A549 (cell line): Measurements from ENCODE around the gene DNAJC30. TPM values are rescaled to one million over a fixed set of nuclear protein-coding genes. Genes with fewer than 3 reads are reported as not detected.

ENCODE experiments used
- ATAC-seq, 2 experiments: fragments of 200-7000 bp in 1 of 2; fragments of >200 bp in 1 of 2; cut with Nextera tagmentation in 1 of 2; cut with Tn5 transposase in 1 of 2; 3 replicates each; pipeline versions ENCODE4 v1.8.0 to v1.9.1; 2018 to 2020; ENCODE audit warnings: mild to moderate bottlenecking in 1 of 2, moderate library complexity in 1 of 2
- CTCF ChIA-PET: fragments of 300-600 bp; sonication (Branson Sonifier 250); formaldehyde crosslinking; extraction: SDS; loops from one replicate; lab custom pipeline; 2021; ENCODE audit warnings: antibody characterized with exemption, inconsistent platforms; lab: Yijun Ruan, JAX
- POLR2A ChIA-PET: fragments of 350-600 bp; formaldehyde crosslinking; extraction: SDS; loops from one replicate; lab custom pipeline; 2021; ENCODE audit warnings: antibody characterized with exemption, inconsistent platforms; lab: Yijun Ruan, JAX
- DNase-seq, 2 experiments: peaks; one replicate each; pipeline versions ENCODE4 v3.0.0 to v3.0.0-alpha.2; 2011 to 2016; ENCODE audit warnings: low read depth in 1 of 2, low spot score in 1 of 2
- FAIRE-seq: peaks from 2 replicates; lab custom pipeline; 2011; peaks lifted over from hg19 to GRCh38; lab: Jason Lieb, UNC
- H3K27ac ChIP-seq, 2 experiments: fragments of >200 bp; sonication (Bioruptor Twin); formaldehyde crosslinking; 3 replicates each; pipeline ENCODE4 v1.5.1; 2016 to 2017
- H3K4me1 ChIP-seq: fragments of >200 bp; sonication (Bioruptor Twin); formaldehyde crosslinking; 3 replicates; pipeline ENCODE4 v1.6.1; 2016
- H3K4me2 ChIP-seq: fragments of >200 bp; sonication (Bioruptor Twin); formaldehyde crosslinking; 3 replicates; pipeline ENCODE4 v1.6.1; 2016
- H3K4me3 ChIP-seq: fragments of >200 bp; sonication (Bioruptor Twin); formaldehyde crosslinking; 3 replicates; pipeline ENCODE4 v1.5.1; 2016
- H3K9me3 ChIP-seq: fragments of >200 bp; sonication (Bioruptor Twin); formaldehyde crosslinking; 3 replicates; pipeline ENCODE4 v1.6.1; 2016
- CHD2 ChIP-seq: fragments of 150-350 bp; IDR thresholded peaks from 2 replicates; pipeline ENCODE4 v1.6.1; 2014; ENCODE audit warnings: low read length; ENCODE audit not compliant: partially characterized antibody
- CTCF ChIP-seq: fragments of >200 bp; sonication (Bioruptor Twin); formaldehyde crosslinking; IDR thresholded peaks from 3 replicates; pipeline ENCODE4 v1.5.1; 2016
- E2F6 ChIP-seq: IDR thresholded peaks from 2 replicates; pipeline ENCODE4 v1.6.1; 2012; ENCODE audit warnings: low read depth, borderline replicate concordance
- EHF ChIP-seq: fragments of 250-450 bp; sonication (Bioruptor Pico); IDR thresholded peaks from 2 replicates; pipeline ENCODE4 v1.5.0; 2020; ENCODE audit warnings: mild to moderate bottlenecking
- FOSB ChIP-seq: fragments of 250-450 bp; sonication (Bioruptor Pico); IDR thresholded peaks from 2 replicates; pipeline ENCODE4 v1.5.0; 2020; ENCODE audit warnings: mild to moderate bottlenecking, moderate library complexity
- FOSL2 ChIP-seq, 2 experiments: fragments of 450-650 bp in 1 of 2; fragments of >200 bp in 1 of 2; sonication (Bioruptor Twin) in 1 of 2; formaldehyde crosslinking; IDR thresholded peaks; 2 replicates each; pipeline versions ENCODE4 v1.5.0 to v1.6.1; 2016 to 2020; ENCODE audit warnings: mild to moderate bottlenecking in 1 of 2, moderate library complexity in 1 of 2
- FOXS1 ChIP-seq: fragments of 250-450 bp; sonication (Bioruptor Pico); IDR thresholded peaks from 2 replicates; pipeline ENCODE4 v1.5.0; 2020; ENCODE audit warnings: mild to moderate bottlenecking, moderate library complexity
- HDAC2 ChIP-seq: fragments of 200-600 bp; sonication (generic); IDR thresholded peaks from 2 replicates; pipeline ENCODE4 v1.6.1; 2016
- MAX ChIP-seq: IDR thresholded peaks from 2 replicates; pipeline ENCODE4 v1.6.1; 2012
- MYC ChIP-seq: IDR thresholded peaks from 2 replicates; pipeline ENCODE4 v1.6.1; 2012; ENCODE audit warnings: mild to moderate bottlenecking, inconsistent platforms, low read length, improper control_type of control experiment, borderline replicate concordance
- NFE2L2 ChIP-seq: fragments of 150-350 bp; conservative IDR thresholded peaks from 2 replicates; pipeline ENCODE4 v1.6.1; 2014; ENCODE audit warnings: low read length
- NPAS2 ChIP-seq: fragments of 250-450 bp; sonication (Bioruptor Pico); IDR thresholded peaks from 2 replicates; pipeline ENCODE4 v1.8.0; 2022; ENCODE audit warnings: mild to moderate bottlenecking, moderate library complexity, borderline replicate concordance
- NR3C1 ChIP-seq: fragments of >200 bp; sonication (Bioruptor Twin); formaldehyde crosslinking; IDR thresholded peaks from 3 replicates; pipeline ENCODE4 v1.6.1; 2017
- PHF8 ChIP-seq: fragments of 200-600 bp; sonication (generic); IDR thresholded peaks from 2 replicates; pipeline ENCODE4 v1.6.1; 2016; ENCODE audit warnings: low read depth, mild to moderate bottlenecking, antibody characterized with exemption, moderate library complexity, borderline replicate concordance
- POLR2AphosphoS2 ChIP-seq: conservative IDR thresholded peaks from 2 replicates; pipeline ENCODE4 v1.6.1; 2012; ENCODE audit warnings: low read length, improper control_type of control experiment, inconsistent platforms
- RAD21 ChIP-seq, 2 experiments: fragments of >200 bp in 1 of 2; sonication (Bioruptor Twin) in 1 of 2; formaldehyde crosslinking in 1 of 2; IDR thresholded peaks in 1 of 2; conservative IDR thresholded peaks in 1 of 2; 2 replicates in 1 of 2; 3 replicates in 1 of 2; pipeline ENCODE4 v1.6.1; 2012 to 2018; ENCODE audit warnings: inconsistent platforms in 1 of 2
- SMC3 ChIP-seq: fragments of >200 bp; sonication (Bioruptor Twin); formaldehyde crosslinking; IDR thresholded peaks from 3 replicates; pipeline ENCODE4 v1.6.1; 2018; ENCODE audit warnings: inconsistent platforms
- SREBF2 ChIP-seq: fragments of 450-650 bp; IDR thresholded peaks from 2 replicates; pipeline ENCODE4 v1.6.1; 2014; ENCODE audit warnings: mild to moderate bottlenecking, moderate library complexity
- TP53 ChIP-seq: fragments of 250-450 bp; sonication (Bioruptor Pico); IDR thresholded peaks from 2 replicates; pipeline ENCODE4 v1.5.0; 2021; ENCODE audit warnings: mild to moderate bottlenecking, moderate library complexity
- WGBS: methylation state at CpG from one replicate; pipeline ENCODE4 v1.1.6; 2017; ENCODE audit errors: missing lambda C conversion rate; 5-methylcytosine and 5-hydroxymethylcytosine counted together
- polyA plus RNA-seq, 4 experiments: library from polyadenylated mRNA; depleted of rRNA in 3 of 4; stranded (reverse); fragments of >200 nt; fragmentation: RNase III in 1 of 4; extraction: RNeasy Plus Mini Kit Qiagen cat#74134 plus additional on column Dnase treatment in 1 of 4; gene quantifications; 2 replicates in 3 of 4; 3 replicates in 1 of 4; pipeline ENCODE4 v1.2.3, GENCODE V29; 2011 to 2017
- TF ChIP-seq, protein P1 (sequence below): fragments of 450-650 bp; IDR thresholded peaks from 2 replicates; pipeline ENCODE4 v1.6.1; 2014; ENCODE audit warnings: antibody characterized with exemption

Gene DNAJC30
- polyA plus RNA-seq, 2 of the 4 experiments (the other 2 are of a cell fraction), result 5.7 to 8.9 TPM

GRCh38 chr7:73650524-73650923, 32.7 kb downstream of the DNAJC30 start:
- Histone ChIP-seq H3K27ac (no peak overlapping the region), H3K4me2 (no peak overlapping the region), H3K4me1 (peaks cover 13% of the 10 kb centered on the region; the same call in 2 of the 3 replicates), H3K9me3 (no peaks in the 10 kb centered on the region), H3K4me3 (no peak overlapping the region)
- ATAC-seq, result no peak
- 69% methylated on average over 5 of the region's 5 CpGs for WGBS
- FAIRE-seq, result no peak
- CTCF ChIA-PET, result interaction anchor here (1.1 kb wide), 1 partner anchor 27 kb away, joined by 4 read pairs; no protein-coding TSS in a partner anchor
- POLR2A ChIA-PET, result no interaction called here
- no peak for DNase-seq
- TF ChIP-seq NPAS2 (CRISPR knock-in tag) (no peak), NR3C1 (no peak)

DNA sequence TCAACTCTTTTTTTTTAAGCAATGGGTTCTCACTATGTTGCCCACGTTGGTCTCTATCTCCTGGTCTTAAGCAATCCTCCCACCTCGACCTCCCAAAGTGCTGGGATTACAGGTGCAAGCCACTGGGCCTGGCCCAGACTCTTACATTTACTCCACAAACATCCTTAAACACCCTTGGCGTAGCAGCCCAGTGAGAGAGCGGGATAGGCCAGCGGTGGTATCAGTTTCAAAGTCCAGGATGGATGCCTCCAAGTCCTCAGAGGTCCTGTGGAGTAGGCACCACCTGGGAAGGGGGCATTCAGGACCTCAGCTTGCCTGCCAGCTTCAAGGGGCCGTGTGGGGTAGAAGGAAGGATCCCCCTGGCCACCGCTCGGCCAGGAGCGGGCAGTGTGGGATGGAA, 33.7 kb downstream of the DNAJC30 start:
- peaks cover 13% of the 10 kb centered on the region; the same call in 2 of the 3 replicates for H3K4me1 ChIP-seq
- 76% methylated on average over 8 of the region's 9 CpGs for WGBS
- POLR2A ChIA-PET, result no interaction called here
- CTCF ChIA-PET, result interaction anchor here (0.5 to 1.1 kb wide), 2 partner anchors 20 to 116 kb away, joined by 3 to 4 read pairs; no protein-coding TSS in a partner anchor
- H3K27ac ChIP-seq, result no peak overlapping the region
- DNase-seq (no peak), ATAC-seq (no peak), FAIRE-seq (no peak)
- no peak for TF ChIP-seq PHF8
- no peak for TF ChIP-seq POLR2AphosphoS2
- TF ChIP-seq FOSL2 (IDR thresholded peaks at IDR 0.05), result no peak
- no peak for TF ChIP-seq FOSL2 (CRISPR knock-in tag; IDR thresholded peaks at IDR 0.05)
- TF ChIP-seq TP53, result no peak
- H3K4me3 ChIP-seq, result no peak overlapping the region
- H3K4me2 ChIP-seq, result no peak overlapping the region
- no peaks in the 10 kb centered on the region for H3K9me3 ChIP-seq

DNA sequence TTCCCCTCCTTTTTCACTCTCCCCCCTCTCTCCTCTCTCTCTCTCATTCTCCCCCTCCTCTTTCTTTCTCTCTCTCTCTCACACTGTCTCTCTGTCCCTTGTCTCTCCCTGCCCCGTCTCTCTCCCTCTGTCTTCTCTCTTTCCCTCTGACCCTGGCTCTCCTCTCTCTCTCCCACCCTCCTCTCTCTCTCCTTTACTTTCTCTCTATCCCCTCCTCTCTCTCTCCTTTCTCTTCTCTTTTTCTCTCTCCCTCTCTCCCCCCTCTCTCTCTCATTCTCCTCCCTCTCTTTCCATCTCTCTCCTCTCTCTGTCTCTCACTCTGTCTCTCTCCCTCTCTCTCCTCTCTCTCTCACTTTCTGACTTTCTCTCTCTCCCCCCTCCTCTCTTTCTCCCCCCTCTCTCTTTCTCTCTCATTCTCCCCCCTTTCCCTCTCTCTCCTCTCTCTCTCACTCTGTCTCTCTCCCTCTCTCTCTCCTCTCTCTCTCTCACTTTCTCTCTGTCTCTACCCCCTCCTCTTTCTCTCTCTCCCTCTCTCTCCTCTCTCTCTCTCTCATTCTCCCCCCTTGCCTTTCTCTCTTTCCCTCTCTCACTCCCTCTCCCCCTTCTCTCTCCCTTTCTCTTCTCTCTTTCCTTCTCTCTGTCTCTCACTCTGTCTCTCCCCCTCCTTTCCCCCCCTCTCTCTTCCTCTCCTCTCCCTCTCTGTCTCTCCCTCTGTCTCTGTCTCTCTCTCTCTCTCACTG, 34.5 kb downstream of the DNAJC30 start:
- Histone ChIP-seq H3K4me2 (peak overlapping the region; percentile 98), H3K4me1 (peaks cover 13% of the 10 kb centered on the region; the same call in 2 of the 3 replicates)
- CTCF ChIA-PET, result interaction anchor here (1.1 to 4.0 kb wide), 2 partner anchors 19 to 41 kb away, joined by 4 to 17 read pairs; no protein-coding TSS in a partner anchor
- no peak for TF ChIP-seq FOSB (CRISPR knock-in tag)
- TF ChIP-seq SMC3, result no peak
- TF ChIP-seq TP53, result no peak
- no peak for TF ChIP-seq E2F6
- no peak for TF ChIP-seq MAX
- TF ChIP-seq HDAC2, result no peak
- TF ChIP-seq, all 56 proteins: peak for 0
- DNase-seq (no peak), FAIRE-seq (no peak), ATAC-seq (no peak)
- Histone ChIP-seq H3K9me3 (no peaks in the 10 kb centered on the region), H3K27ac (peak overlapping the region; percentile 91 to 95; a peak in 5 of 6 replicates), H3K4me3 (peak overlapping the region; percentile 68; the same call in 1 of the 3 replicates)
- WGBS, result 73% methylated on average over 1 of the region's 1 CpG
- POLR2A ChIA-PET, result no interaction called here

- 15% methylated on average over 6 of the region's 62 CpGs for WGBS
- ChIA-PET POLR2A (no interaction called here), CTCF (interaction anchor here (0.8 to 6.8 kb wide), 9 partner anchors 19 to 87 kb away, joined by 3 to 50 read pairs (median 6); partner anchors contain the start of gene VPS37D)
- Histone ChIP-seq H3K27ac (peak overlapping the region; percentile 91 to 95), H3K9me3 (no peaks in the 10 kb centered on the region), H3K4me3 (peak overlapping the region; percentile 68), H3K4me2 (peak overlapping the region; percentile 98), H3K4me1 (peaks cover 13% of the 10 kb centered on the region; the same call in 2 of the 3 replicates)
- ATAC-seq, result peak; percentile 81 to 84
- DNase-seq, result peak in 1 of 2 experiments; percentile 43
- no peak for FAIRE-seq
- TF ChIP-seq, protein P1, sequence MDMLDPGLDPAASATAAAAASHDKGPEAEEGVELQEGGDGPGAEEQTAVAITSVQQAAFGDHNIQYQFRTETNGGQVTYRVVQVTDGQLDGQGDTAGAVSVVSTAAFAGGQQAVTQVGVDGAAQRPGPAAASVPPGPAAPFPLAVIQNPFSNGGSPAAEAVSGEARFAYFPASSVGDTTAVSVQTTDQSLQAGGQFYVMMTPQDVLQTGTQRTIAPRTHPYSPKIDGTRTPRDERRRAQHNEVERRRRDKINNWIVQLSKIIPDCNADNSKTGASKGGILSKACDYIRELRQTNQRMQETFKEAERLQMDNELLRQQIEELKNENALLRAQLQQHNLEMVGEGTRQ, result no peak
- TF ChIP-seq MYC (no peak; the same call in 1 of the 2 replicates), SMC3 (peak; percentile 50), RAD21 (conservative IDR thresholded peaks at IDR 0.05 in 1 of 2, IDR thresholded peaks at IDR 0.05 in 1 of 2) (peak in 1 of 2 experiments; percentile 49; a peak in 1 of 5 replicates), NPAS2 (CRISPR knock-in tag) (no peak), CHD2 (no peak), EHF (CRISPR knock-in tag) (no peak), E2F6 (peak; percentile 70; the same call in 1 of the 2 replicates), FOXS1 (no peak), CTCF (peak; percentile 50), SREBF2 (no peak), MAX (peak; percentile 81), NFE2L2 (no peak), FOSB (CRISPR knock-in tag) (no peak), PHF8 (peak; percentile 53; the same call in 1 of the 2 replicates)
Measured at GRCh38 chr7:73647725-73648592, 35.3 kb downstream of the DNAJC30 start.
